Measurements from ENCODE around the gene PTPRN2. TPM values are rescaled to one million over a fixed set of nuclear protein-coding genes. Genes with fewer than 3 reads are reported as not detected.

Gene PTPRN2
- total and polyA plus RNA-seq, 2 of the 13 experiments (the other 11 are each of a cell fraction or from before 2014, with no cell fraction given), result 2.5 to 24.2 TPM

DNA sequence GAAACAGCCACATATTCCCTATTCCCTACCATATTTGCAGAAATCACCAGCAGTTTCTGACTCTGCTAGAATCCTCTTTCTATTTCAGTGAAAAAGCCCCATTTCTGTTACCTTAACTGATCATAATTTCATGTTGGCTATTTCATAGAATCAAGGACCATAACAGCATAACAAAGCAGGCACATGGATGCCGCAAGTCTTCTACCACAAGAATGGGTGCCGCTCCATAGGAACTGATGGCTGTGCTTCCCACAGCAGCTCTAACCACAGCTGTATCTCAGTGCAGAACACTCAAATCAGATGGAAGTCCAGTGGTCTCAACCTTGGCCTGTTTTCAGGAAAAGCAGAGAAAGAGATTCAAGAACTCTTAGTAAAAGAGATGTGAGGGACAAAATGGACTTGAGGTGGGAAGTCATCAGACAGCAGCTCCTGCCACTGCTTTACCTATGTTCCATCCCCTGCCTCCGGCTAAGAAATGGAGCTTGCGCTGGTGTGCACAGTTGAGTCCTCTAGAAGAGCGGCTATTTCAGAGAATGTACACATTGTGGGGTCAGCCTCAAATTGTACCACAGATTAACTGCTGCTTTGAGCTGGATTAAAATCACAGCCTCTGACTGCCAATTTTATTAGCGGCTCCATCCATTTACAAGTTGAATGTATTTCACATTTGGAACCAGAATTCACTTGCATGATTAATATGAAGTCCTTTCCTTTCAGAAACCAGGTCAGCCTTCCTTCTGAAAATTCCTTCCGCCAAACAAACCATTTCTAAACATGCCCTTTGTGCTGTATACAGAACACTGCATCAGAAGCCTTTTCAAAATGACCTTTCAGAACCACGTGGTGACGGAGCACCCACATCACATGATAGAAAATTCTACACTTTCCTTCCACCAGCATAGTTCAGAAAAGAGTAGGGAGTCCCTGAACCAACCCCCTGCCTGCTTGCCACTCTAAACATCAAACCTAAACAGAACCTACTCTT, 7.7 kb downstream of the PTPRN2 start (continued):
- TF ChIP-seq USF2 (IDR thresholded peaks at IDR 0.05; ENCODE audit: low read depth, low read length) (peak; percentile 81), USF2 (CRISPR knock-in tag; IDR thresholded peaks at IDR 0.05; ENCODE audit: borderline replicate concordance) (peak; percentile 84; the same call in 1 of the 2 replicates), AHR (CRISPR knock-in tag; IDR thresholded peaks at IDR 0.05) (no peak), BCL6 (CRISPR knock-in tag; IDR thresholded peaks at IDR 0.05) (peak; percentile 61), ZNF709 (CRISPR knock-in tag; IDR thresholded peaks at IDR 0.05) (no peak; the same call in 1 of the 2 replicates), ZNF710 (CRISPR knock-in tag; IDR thresholded peaks at IDR 0.05; ENCODE audit: borderline replicate concordance) (0 out of 2 replicates have a peak, but pooled peaks have one; percentile 51), SOX13 (IDR thresholded peaks at IDR 0.05) (no peak), SOX13 (CRISPR knock-in tag; conservative IDR thresholded peaks at IDR 0.05 in 1 of 2, IDR thresholded peaks at IDR 0.05 in 1 of 2) (peak in 1 of 2 experiments; percentile 66; a peak in 2 of 4 replicates), PATZ1 (CRISPR knock-in tag; IDR thresholded peaks at IDR 0.05) (0 out of 2 replicates have a peak, but pooled peaks have one; percentile 6), ARNT2 (CRISPR knock-in tag; IDR thresholded peaks at IDR 0.05; ENCODE audit: low read depth) (peak; percentile 75; the same call in 1 of the 2 replicates), NKX3-1 (CRISPR knock-in tag; IDR thresholded peaks at IDR 0.05) (0 out of 2 replicates have a peak, but pooled peaks have one; percentile 30), REPIN1 (CRISPR knock-in tag; IDR thresholded peaks at IDR 0.05; ENCODE audit: borderline replicate concordance, low read depth) (no peak), GABPB1 (CRISPR knock-in tag; IDR thresholded peaks at IDR 0.05) (peak; percentile 34; the same call in 1 of the 2 replicates)
- TF ChIP-seq, protein P1, sequence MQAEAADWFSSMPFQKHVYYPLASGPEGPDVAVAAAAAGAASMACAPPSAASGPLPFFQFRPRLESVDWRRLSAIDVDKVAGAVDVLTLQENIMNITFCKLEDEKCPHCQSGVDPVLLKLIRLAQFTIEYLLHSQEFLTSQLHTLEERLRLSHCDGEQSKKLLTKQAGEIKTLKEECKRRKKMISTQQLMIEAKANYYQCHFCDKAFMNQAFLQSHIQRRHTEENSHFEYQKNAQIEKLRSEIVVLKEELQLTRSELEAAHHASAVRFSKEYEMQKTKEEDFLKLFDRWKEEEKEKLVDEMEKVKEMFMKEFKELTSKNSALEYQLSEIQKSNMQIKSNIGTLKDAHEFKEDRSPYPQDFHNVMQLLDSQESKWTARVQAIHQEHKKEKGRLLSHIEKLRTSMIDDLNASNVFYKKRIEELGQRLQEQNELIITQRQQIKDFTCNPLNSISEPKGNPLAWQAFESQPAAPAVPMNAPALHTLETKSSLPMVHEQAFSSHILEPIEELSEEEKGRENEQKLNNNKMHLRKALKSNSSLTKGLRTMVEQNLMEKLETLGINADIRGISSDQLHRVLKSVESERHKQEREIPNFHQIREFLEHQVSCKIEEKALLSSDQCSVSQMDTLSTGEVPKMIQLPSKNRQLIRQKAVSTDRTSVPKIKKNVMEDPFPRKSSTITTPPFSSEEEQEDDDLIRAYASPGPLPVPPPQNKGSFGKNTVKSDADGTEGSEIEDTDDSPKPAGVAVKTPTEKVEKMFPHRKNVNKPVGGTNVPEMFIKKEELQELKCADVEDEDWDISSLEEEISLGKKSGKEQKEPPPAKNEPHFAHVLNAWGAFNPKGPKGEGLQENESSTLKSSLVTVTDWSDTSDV (CRISPR knock-in tag; IDR thresholded peaks at IDR 0.05), result no peak
